Measurements from ENCODE around the gene PSME3IP1. TPM values are rescaled to one million over a fixed set of nuclear protein-coding genes. Genes with fewer than 3 reads are reported as not detected.

Gene PSME3IP1
- total RNA-seq, 1 donor from 2014 or later: 77.8 TPM

GRCh38 chr16:57134982-57135381 lies 50.9 kb downstream of the PSME3IP1 start:
- Histone ChIP-seq H3K27me3 (no peaks in the 10 kb centered on the region), H3K4me1 (peaks cover 11% of the 10 kb centered on the region), H3K27ac (peak overlapping the region; percentile 42), H3K9me3 (no peaks in the 10 kb centered on the region), H3K36me3 (no peaks in the 10 kb centered on the region), H3K4me3 (no peak overlapping the region)
- DNase-seq: no peak
- TF ChIP-seq CTCF (IDR thresholded peaks at IDR 0.05): no peak
- intact Hi-C loops (cut with DNase I): no loop called here
- ATAC-seq: no peak

- H3K27me3 ChIP-seq: no peaks in the 10 kb centered on the region
- peaks cover 1% of the 10 kb centered on the region for H3K36me3 ChIP-seq
- H3K9me3 ChIP-seq: no peaks in the 10 kb centered on the region
- TF ChIP-seq CTCF (IDR thresholded peaks at IDR 0.05): no peak
- intact Hi-C loops (cut with DNase I): no loop called here
- no peak overlapping the region for H3K4me3 ChIP-seq
- DNase-seq (no peak), ATAC-seq (no peak)
- peaks cover 2% of the 10 kb centered on the region for H3K4me1 ChIP-seq
- H3K27ac ChIP-seq: peak overlapping the region; percentile 24
Observed at GRCh38 chr16:57133886-57134285, 52.0 kb downstream of the PSME3IP1 start.

GRCh38 chr16:57133031-57133430 lies 52.8 kb downstream of the PSME3IP1 start:
- TF ChIP-seq CTCF (IDR thresholded peaks at IDR 0.05): no peak
- H3K27ac ChIP-seq: no peak overlapping the region

GRCh38 chr16:57132470-57132869 lies 53.4 kb downstream of the PSME3IP1 start:
- H3K27ac ChIP-seq: no peak overlapping the region
- H3K4me1 ChIP-seq: peaks cover 2% of the 10 kb centered on the region
- H3K4me3 ChIP-seq: no peak overlapping the region
- H3K9me3 ChIP-seq: no peaks in the 10 kb centered on the region
- peaks cover 8% of the 10 kb centered on the region for H3K36me3 ChIP-seq
- no peak for TF ChIP-seq CTCF (IDR thresholded peaks at IDR 0.05)
- no peaks in the 10 kb centered on the region for H3K27me3 ChIP-seq
- peak; percentile 24 for ATAC-seq
- intact Hi-C loops (cut with DNase I): no loop called here
- DNase-seq: no peak

More at GRCh38 chr16:57133031-57133430, 52.8 kb downstream of the PSME3IP1 start:
- Histone ChIP-seq H3K9me3 (no peaks in the 10 kb centered on the region), H3K36me3 (peaks cover 8% of the 10 kb centered on the region), H3K4me3 (no peak overlapping the region), H3K4me1 (peaks cover 2% of the 10 kb centered on the region), H3K27me3 (no peaks in the 10 kb centered on the region)
- no peak for ATAC-seq
- DNase-seq: no peak
- intact Hi-C loops (cut with DNase I): no loop called here

- peaks cover 8% of the 10 kb centered on the region for H3K36me3 ChIP-seq
- no peak for DNase-seq
- H3K4me1 ChIP-seq: peaks cover 2% of the 10 kb centered on the region
- no peaks in the 10 kb centered on the region for H3K27me3 ChIP-seq
- no peak overlapping the region for H3K27ac ChIP-seq
- no peak overlapping the region for H3K4me3 ChIP-seq
- no peaks in the 10 kb centered on the region for H3K9me3 ChIP-seq
- no peak for ATAC-seq
- TF ChIP-seq CTCF (IDR thresholded peaks at IDR 0.05): no peak
- intact Hi-C loops (cut with DNase I): no loop called here
Observed at GRCh38 chr16:57131351-57131970, 54.4 kb downstream of the PSME3IP1 start.

- Histone ChIP-seq H3K27me3 (no peaks in the 10 kb centered on the region), H3K4me3 (no peak overlapping the region), H3K4me1 (peaks cover 2% of the 10 kb centered on the region), H3K9me3 (no peaks in the 10 kb centered on the region), H3K36me3 (peaks cover 8% of the 10 kb centered on the region), H3K27ac (no peak overlapping the region)
- intact Hi-C loops (cut with DNase I): no loop called here
- DNase-seq: no peak
- no peak for ATAC-seq
- TF ChIP-seq CTCF (IDR thresholded peaks at IDR 0.05): no peak
Observed at GRCh38 chr16:57130950-57131321, 54.9 kb downstream of the PSME3IP1 start.

Data from upper lobe of right lung (tissue), 1 donor.